Sigmoid colon (tissue), 3 donors: ENCODE measurements around the gene ARID3B.
A peak's percentile ranks its signal among the peaks of the same experiment; 100 is the strongest.

Experiments used
- POLR2A ChIP-seq, 2 donors: fragments of 450-650 bp; IDR thresholded peaks; one replicate each; pipeline ENCODE4 v1.6.1; 2016; ENCODE audit warnings: antibody characterized with exemption in 2 of 2, mild to moderate bottlenecking in 2 of 2, moderate library complexity in 2 of 2
- TF ChIP-seq, protein P1 (sequence below), 4 experiments: fragments of 450-650 bp in 3 of 4; fragments of 200-600 bp in 1 of 4; IDR thresholded peaks; one replicate each; pipeline ENCODE4 v1.5.1; 2016 to 2019; ENCODE audit warnings: antibody characterized with exemption in 4 of 4, mild to moderate bottlenecking in 3 of 4, moderate library complexity in 2 of 4

DNA sequence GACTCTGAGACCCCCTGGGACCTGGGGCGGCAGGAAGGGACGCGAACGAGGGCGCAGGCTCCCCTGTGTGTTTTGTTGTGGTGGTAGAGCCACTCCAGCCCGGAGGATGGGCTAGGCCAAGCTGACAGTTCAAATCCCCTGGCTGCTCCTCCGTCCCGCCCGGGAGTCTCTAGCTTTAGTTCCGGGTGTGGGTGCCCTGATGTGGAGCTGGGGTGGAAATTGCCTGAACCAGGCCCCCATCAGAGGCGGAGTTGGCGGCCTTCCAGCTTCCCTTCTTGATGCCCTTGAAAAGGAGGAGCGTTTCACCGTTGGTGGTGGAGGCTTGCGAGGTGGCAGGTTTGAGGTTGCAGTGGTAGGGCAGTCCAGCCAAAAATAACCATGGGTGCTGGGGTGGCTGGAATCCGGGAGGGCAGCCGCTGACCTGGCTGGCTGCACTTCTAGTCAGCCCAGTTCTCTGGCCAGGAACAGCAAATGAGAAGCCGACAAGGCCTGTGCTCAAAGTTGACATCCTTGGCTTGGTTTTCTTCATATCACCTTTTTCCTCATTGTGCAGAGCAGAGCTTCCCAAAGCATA is 75.4 kb downstream of the ARID3B start:
- TF ChIP-seq, protein P1, sequence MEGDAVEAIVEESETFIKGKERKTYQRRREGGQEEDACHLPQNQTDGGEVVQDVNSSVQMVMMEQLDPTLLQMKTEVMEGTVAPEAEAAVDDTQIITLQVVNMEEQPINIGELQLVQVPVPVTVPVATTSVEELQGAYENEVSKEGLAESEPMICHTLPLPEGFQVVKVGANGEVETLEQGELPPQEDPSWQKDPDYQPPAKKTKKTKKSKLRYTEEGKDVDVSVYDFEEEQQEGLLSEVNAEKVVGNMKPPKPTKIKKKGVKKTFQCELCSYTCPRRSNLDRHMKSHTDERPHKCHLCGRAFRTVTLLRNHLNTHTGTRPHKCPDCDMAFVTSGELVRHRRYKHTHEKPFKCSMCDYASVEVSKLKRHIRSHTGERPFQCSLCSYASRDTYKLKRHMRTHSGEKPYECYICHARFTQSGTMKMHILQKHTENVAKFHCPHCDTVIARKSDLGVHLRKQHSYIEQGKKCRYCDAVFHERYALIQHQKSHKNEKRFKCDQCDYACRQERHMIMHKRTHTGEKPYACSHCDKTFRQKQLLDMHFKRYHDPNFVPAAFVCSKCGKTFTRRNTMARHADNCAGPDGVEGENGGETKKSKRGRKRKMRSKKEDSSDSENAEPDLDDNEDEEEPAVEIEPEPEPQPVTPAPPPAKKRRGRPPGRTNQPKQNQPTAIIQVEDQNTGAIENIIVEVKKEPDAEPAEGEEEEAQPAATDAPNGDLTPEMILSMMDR (IDR thresholded peaks at IDR 0.05): no peak
- TF ChIP-seq POLR2A (IDR thresholded peaks at IDR 0.05): peak; percentile 19 to 51
